GM19043 (cell line): ENCODE data around the gene ZNF469.
"Not testable (repeated sequence)": the region's sequence is repeated elsewhere in the genome, so short reads cannot be mapped to it uniquely, and the experiment has no call there.

Experiments used
- ATAC-seq: cut with Tn5 transposase; IDR thresholded peaks from one replicate; pipeline ENCODE4 v1.9.1; 2021; ENCODE audit warnings: low read depth; ENCODE audit not compliant: unreplicated experiment

ZNF469 gene

DNA sequence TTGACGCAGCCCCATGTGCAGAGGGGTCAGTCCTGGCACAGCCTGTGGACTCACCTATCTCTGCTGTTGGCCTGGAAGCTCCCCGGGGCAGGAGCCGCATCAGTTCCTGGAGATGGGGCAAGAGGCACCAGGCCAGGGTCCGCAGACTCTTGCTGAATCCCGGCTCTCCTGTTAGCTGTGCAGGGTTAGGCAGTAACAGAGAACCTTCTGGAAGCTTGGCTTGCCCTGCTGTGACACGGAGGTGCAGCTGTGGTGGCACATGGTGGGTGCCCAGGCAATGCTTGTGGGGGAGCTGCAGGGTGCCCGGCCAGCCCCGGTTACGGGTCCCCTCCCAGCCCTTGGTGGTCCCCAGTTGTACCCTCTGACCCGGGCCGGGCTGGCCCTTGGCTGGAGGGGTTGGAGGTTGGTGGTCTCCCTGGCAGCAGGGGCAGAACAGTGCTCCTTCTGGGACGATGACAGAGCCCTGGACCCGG, 26.0 kb upstream of the ZNF469 start:
- ATAC-seq: no peak

DNA sequence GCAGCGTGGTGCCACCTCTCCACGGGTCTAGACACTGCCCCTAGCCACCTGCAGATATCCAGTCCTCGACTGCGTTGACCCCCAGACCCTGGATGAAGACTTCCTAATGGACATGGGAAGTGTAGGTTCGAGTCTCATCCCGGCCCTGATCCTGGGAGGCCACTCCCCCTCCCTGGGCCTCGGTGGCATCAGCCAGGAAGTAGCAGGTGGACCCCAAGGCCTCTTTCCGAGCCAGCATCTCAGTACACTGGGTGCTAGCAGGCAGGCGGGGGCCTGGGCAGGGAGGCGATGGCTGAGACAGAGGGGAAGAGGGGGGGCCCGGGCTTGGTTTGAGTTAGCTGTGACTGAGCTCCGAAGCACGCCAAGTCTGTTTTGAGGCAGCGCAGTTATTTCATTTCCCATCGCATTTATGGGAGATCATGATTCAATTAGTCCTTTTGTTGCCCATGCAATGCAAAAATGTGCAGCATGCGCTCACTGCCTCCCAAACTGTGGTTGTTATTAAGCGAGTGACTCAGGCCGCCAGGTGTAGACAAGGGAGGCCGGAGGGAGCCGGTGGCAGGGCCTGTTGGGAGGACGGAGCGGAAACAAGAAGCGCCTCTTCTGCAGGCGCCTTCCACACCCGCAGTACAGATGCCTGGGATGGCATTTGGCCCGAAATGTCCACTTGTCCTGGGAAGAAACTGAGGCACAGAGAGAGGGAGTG, 25.3 kb upstream of the ZNF469 start:
- ATAC-seq: no peak

DNA sequence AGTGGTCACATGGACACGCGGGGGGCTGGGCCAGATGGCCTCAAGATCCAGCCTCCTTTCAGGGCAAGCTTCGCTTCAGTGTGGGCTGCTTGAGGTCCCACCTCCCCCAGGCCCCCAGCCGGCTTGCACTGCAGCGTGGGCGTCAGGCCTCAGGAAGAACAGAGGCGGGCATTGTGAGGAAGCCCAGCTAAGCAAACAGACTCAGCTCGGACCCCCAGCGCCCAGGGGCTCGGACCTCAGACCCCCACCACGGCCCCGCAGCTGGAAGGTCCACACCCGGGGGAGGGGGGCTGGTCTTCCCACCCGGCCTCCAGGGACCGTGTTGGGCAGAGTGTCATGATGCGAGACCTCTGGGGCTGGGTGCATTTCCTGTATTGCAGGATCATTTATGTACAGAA, 24.7 kb upstream of the ZNF469 start:
- no peak for ATAC-seq

DNA sequence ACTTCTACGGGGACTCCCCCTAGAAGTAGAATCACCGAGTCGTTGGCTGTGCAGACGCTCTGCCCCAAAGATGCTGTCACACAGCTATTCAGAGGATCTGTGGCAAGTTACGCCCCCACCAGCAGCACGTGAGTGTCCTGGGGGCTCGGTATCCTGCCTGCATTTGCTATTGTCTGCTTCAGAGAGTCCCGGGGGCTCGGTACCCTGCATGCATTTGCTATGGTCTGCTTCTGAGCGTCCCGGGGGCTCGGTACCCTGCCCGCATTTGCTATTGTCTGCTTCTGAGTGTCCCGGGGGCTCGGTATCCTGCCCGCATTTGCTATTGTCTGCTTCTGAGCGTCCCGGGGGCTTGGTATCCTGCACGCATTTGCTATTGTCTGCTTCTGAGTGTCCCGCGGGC, 23.8 kb upstream of the ZNF469 start:
- ATAC-seq: no peak

DNA sequence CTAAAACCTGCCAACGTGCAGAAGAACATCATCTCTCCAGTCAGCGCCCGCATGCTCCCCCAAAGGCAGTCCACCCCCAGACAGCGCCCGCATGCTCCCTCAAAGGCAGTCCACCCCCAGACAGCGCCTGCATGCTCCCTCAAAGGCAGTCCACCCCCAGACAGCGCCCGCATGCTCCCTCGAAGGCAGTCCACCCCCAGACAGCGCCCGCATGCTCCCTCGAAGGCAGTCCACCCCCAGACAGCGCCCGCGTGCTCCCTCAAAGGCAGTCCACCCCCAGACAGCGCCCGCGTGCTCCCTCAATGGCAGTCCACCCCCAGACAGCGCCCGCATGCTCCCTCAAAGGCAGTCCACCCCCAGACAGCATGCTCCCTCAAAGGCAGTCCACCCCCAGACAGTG, 22.4 kb upstream of the ZNF469 start:
- not testable (repeated sequence) for ATAC-seq

DNA sequence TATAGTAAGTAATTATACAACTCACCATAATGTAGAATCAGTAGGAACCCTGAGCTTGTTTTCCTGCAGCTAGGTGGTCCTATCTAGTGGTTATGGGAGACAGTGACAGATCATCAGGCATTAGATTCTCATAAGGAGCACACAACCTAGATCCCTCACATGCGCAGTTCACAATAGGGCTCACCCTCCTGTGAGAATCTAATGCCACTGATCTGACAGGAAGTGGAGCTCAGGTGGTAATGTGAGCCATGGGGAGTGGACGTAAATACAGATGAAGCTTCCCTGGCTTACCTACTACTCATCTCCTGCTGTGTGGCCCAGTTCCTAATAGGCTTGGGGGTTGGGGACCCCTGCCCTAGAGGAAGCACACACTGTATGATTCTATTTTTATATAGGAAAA, 21.8 kb upstream of the ZNF469 start:
- no peak for ATAC-seq

DNA sequence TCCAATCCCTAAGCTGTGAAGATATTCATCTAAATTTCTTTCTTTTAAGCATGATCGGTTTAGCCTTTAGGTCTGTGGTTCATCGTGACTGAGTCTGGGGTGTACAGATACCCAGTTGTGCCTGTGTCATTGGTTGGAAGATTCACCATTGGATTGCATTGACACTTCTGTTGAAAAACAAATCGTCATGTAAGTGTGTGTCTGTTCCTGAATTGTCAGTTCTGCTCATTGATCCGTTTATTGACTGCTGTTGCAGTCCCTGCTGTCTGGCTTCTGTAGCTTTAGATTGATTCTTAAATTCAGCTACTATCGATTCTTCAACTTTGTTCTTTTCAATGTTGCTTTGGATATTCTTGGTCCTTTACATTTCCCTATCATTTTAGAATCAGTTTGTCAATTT, 21.0 kb upstream of the ZNF469 start:
- no peak for ATAC-seq

DNA sequence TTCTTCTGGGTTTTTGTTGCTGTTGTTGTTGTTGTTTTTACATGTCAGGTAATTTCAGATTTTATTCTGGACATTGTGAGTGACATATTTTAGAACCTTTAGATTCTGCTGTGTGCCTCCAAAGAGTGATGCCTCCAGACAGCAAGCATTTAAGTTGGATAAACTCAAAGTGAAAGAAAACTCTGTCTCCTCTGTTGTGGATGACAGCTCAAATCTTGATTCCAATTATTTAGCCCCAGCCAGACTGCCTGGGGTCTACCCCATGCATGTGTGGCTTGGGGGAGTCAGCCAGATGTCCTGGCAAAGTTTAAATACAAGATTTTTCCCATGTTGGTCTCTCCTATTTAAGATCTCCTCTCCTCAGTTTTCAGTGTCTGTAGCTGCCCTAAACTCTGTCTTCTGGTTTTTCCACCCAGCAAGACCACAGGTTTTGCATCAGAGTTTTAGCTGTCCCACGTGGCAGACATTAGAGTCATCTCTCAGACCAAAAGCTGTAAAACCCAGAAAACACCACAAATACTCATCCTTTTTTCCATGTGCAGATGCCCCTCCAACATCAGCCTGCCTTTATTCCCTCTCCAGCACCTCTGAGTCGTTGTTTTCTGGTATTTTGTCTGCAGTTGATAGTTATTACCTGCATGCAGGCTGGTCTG, 19.4 kb upstream of the ZNF469 start:
- no peak for ATAC-seq

DNA sequence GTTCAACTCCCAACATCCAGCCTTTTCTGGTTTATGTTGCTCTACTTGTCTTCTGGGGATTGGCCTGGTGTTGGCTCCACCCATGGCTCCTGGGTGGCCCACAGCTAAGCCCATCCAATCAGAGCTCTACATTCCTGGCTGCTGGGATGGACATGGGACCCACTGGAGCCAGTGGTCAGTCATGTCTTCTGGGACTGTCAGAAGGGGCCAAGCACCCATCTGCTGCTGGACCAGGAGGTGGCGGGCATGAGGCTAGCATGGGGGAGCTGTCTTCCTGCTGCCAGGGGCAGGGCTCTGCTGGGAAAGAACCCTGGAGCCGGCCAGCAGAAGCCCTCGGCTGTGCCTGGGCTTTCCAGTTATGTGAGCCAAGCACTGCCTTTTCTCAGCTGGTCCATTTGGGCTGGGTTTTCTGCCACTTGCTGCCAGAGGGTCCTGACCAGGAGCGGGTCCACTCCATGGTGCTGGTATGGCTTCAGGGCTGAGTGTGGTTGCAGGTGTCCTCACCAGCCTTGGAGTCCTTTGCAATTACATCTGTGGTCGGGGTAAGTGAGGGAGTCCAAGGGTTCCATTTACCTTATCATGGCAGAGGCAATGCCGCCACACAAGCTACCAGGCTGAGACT, 17.4 kb upstream of the ZNF469 start:
- ATAC-seq: no peak

DNA sequence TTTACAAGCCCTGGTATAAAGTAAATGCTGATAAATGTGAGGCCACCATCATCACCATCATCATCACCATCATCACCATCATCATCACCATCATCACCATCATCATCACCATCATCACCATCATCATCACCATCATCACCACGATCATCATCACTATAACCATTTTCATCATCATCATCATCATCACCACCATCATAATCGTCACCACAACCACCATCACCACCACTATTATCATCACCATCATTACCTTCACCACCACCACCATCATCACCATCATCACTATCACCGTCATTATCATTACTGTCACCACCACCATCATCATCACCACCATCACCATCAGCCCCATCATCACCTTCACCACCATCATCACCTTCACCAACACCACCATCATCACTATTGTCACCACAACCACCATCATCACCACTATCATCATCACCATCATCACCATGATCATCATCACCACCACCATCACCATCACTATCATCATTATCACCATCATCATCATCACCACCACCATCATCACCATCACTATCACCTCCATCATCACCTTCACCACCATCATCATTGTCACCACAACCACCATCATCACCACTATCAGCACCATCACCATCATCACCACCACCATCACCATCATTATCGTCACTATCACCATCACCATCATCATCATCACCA, 16.6 kb upstream of the ZNF469 start:
- ATAC-seq: no peak

DNA sequence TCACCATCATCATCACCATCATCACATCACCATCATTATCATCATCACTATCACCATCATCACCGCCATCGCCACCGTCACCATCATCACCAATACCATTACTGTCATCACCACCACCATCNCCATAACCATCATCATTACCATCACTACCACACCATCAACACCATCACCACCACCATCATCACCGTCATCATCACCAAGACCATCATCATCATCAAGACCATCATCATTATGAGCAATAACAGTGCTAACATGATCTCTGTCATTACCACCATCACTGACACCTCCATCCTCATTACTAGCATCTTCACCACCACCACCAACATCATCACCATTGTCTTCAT, 16.1 kb upstream of the ZNF469 start:
- no peak for ATAC-seq

DNA sequence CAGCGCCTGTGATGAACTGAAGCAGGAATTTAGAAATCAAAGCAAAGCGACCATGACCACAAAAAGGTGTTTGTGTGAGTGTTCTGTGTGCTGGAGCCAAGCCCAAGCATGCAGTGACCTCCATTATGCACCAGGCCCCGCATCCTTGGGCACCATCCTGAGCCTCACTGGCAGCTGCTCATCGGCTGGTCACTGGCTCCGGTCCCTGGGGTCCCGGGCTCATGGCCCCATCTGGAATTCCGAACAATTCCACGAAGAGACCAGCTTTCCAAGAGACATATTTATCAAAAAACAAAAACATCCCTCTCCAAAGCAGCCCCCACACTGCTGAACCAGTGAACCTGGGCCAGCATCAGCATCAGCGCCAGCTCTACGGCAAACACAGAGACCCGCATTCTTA, 15.2 kb upstream of the ZNF469 start:
- ATAC-seq: no peak

DNA sequence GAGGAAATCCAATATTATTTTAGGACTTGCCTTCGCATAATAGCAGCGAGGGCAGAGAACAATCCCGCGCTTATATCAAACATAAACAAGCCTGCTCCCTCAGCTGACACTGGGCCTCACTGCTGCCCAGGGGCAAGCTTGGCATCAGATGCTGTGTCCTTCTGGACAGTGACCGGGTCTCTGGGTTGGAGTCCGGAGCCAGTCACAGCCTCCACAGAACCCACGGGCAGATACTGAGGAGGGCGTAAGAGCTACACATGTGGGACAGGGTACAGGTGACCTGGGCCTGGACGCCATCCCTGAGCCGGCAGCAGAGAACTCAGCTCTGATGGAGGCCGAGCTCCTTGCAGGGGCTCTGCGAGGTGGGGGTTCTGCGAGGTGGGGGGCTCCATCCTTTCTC, 14.7 kb upstream of the ZNF469 start:
- no peak for ATAC-seq

DNA sequence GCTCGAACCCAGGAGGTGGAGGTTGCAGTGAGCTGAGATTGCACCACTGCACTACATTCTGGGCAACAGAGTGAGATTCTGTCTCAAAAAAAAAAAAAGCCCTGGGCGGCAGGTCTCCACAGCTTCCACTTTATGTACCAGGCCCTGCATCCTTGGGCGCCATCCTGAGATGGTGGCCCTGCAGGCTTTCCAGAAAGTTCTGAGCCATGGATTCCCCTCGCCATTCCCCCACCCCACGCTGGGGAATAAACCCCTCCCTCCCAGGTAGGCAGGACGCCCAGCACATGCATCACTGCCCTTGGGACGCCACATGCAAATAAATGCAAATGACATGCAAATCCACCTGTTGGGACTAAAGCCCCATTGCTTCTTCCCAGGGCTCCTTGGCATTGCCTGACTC, 13.8 kb upstream of the ZNF469 start:
- ATAC-seq: no peak

DNA sequence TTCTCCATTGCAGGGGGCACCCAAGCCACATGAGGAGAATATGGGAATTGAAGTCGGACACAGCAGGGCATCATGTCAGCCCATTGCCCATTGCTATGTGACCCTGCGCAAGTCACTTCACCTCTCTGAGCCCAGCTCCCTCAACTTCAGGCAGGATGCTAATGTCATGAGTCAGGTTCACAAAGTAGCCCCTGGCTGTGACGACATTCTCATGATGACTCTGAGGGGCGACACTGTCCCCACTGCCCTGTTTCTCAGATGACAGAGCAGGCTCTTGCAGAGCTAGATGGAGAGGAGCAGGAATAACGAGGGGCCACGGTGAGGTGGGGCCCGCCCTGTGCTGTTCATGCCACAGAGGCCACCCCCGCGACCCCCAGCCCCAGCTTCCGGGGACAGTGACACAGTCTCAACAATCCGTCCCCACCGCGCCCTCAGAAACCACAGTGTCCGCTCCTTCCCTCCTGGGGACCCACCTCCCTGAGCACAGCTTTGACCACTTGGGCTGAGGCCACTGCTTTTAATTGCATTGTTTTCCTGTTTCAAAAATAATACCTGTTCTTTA, 13.2 kb upstream of the ZNF469 start:
- no peak for ATAC-seq

DNA sequence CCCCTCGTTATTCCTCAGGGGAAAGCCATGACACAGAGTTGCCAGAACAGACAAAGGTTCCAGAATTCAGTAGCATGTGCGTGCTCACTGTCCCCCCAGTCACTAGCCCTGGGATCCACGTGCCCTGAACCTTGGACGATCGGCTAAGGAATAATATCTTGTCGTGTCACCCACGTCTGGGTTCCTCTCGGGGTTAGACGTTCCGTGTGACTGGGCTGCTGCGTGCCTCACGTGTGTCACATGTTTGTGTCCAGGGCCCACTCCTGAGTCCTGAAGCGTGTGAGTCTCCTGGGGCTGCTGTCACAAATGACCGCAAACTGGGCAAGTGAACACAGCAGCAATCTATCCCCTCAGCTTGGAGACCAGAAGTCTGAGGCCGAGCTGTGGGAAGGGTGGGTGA, 12.4 kb upstream of the ZNF469 start:
- ATAC-seq: no peak

DNA sequence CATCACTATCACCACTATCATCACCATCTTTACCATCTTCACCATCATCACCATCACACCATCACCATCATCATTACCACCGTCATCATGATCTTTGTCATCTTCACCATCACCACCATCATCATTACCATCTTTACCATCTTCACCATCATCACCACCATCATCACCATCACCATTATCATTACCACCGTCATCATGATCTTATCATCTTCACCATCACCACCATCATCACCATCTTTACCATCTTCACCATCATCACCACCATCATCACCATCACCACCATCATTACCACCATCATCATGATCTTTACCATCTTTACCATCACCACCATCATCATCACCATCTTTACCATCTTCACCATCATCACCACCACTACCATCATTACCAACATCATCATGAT, 10.2 kb upstream of the ZNF469 start:
- no peak for ATAC-seq

DNA sequence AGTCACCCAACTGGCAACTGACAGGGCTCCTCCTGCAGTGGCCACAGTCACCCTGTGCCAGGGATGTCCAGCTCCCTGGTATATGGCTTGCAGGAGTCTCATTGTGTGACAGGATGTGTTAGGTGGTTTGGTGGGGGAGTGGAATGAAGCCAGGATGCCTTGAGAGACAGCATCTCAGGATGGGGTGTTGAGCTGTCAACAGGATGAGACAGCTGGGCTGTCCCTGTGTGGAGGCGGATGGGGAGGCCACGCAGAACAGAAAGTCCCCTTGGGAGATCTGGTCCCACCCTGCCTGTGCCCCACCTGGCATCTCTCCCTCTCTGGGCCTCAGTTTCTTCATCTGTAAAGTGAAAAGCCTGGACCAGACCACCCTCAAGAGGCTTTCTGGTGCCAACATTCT, 9.5 kb upstream of the ZNF469 start:
- no peak for ATAC-seq

DNA sequence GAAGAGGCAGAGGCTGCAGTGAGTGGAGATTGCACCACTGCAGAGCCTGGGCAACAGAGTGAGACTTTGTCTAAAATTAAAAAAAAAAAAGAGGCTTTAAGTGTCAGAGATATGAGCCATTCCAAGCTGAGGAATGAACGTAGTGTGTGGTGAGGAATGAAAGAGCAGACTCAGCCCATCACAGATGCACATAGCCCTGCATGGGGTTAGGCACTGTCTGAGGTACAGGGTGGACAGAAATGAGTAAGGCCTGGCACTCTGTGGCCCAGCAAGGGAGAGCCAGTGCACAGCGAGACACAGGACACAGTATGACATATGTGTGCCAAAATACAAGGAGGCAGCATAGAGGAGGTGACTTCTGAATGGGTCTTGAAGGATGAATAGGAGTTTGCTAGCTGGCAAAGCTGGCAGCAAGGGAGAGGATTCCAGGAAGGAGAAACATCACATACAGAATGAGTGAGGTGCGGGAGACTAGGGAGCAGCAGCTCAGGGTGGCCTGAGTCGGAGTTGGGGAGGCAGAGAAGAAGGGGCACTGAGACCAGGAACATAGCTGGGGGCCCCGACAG, 8.7 kb upstream of the ZNF469 start:
- no peak for ATAC-seq

DNA sequence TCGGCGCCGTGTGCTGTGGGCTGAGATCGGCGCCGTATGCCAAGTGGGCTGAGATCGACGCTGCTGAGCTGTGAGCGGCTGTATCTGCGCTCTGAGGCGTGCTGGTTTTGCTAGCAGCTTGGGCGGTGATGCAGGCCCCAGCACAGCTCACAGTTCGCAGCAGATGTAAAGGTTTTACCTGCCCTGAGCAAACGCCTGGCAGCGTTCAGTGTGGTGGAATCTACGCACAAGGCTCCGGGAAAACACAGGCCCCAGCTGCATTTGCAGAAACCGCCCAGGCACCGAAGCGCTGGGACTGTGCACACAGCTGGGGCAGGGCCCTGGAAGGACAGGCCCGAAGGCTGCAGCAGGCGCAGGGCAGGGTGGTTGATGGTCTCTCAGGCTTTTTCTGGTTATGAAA, 8.0 kb upstream of the ZNF469 start:
- no peak for ATAC-seq
